ENCODE results near the gene SYT1. TPM values are rescaled to one million over a fixed set of nuclear protein-coding genes. Genes with fewer than 3 reads are reported as not detected.

The SYT1 gene
- total and polyA plus RNA-seq, 2 experiments from 2014 or later, result 48.7 to 51.7 TPM

GRCh38 chr12:79378496-79378895, 513.9 kb downstream of the SYT1 start:
- Histone ChIP-seq H3K27ac (ENCODE audit: low read depth) (peak overlapping the region; percentile 3; the same call in 1 of the 2 replicates), H3F3A (replicated peaks; ENCODE audit: low read depth) (no peaks in the 10 kb centered on the region), H3K4me3 (no peak overlapping the region), H3K79me2 (replicated peaks; ENCODE audit: insufficient read depth) (no peaks in the 10 kb centered on the region), H3K4me1 (ENCODE audit: insufficient read depth) (peaks cover 73% of the 10 kb centered on the region), H3K27me3 (ENCODE audit: insufficient read depth) (no peaks in the 10 kb centered on the region), H2AFZ (no peak overlapping the region), H3K9me2 (ENCODE audit: insufficient read depth) (no peaks in the 10 kb centered on the region), H4K20me1 (replicated peaks; ENCODE audit: insufficient read depth) (no peaks in the 10 kb centered on the region), H3K4me2 (no peak overlapping the region), H3K36me3 (ENCODE audit: insufficient read depth) (no peaks in the 10 kb centered on the region)
- Mint-ChIP-seq H3K27ac (peak overlapping the region; percentile 76; the same call in 1 of the 2 replicates), H3K4me3 (no peak overlapping the region), H3K9me3 (no peaks in the 10 kb centered on the region), H3K4me1 (peaks cover 62% of the 10 kb centered on the region), H3K27me3 (ENCODE audit: insufficient read depth, low read depth, poor library complexity) (peaks cover 2% of the 10 kb centered on the region), H3K36me3 (ENCODE audit: low read depth) (no peaks in the 10 kb centered on the region)
- DNase-seq (ENCODE audit: low spot score), result no peak
- TF ChIP-seq REST (IDR thresholded peaks at IDR 0.05; ENCODE audit: unreplicated experiment) (no peak), JUNB (IDR thresholded peaks at IDR 0.05; ENCODE audit: unreplicated experiment) (no peak)
- no peak for ATAC-seq

- DNase-seq (ENCODE audit: low spot score), result no peak
- H4K20me1 ChIP-seq (replicated peaks; ENCODE audit: insufficient read depth), result no peaks in the 10 kb centered on the region
- H3K27ac Mint-ChIP-seq, result peak overlapping the region; percentile 50; the same call in 1 of the 2 replicates
- peaks cover 62% of the 10 kb centered on the region for H3K4me1 ChIP-seq (ENCODE audit: insufficient read depth)
- no peaks in the 10 kb centered on the region for H3K79me2 ChIP-seq (replicated peaks; ENCODE audit: insufficient read depth)
- no peak overlapping the region for H2AFZ ChIP-seq
- H3K4me3 ChIP-seq, result no peak overlapping the region
- ATAC-seq, result no peak
- H3K36me3 ChIP-seq (ENCODE audit: insufficient read depth), result no peaks in the 10 kb centered on the region
- H3K27ac ChIP-seq (ENCODE audit: low read depth), result no peak overlapping the region
- no peaks in the 10 kb centered on the region for H3F3A ChIP-seq (replicated peaks; ENCODE audit: low read depth)
- H3K9me2 ChIP-seq (ENCODE audit: insufficient read depth), result no peaks in the 10 kb centered on the region
- peak overlapping the region; percentile 62 for H3K4me2 ChIP-seq
- H3K4me1 Mint-ChIP-seq, result peaks cover 60% of the 10 kb centered on the region
- H3K27me3 Mint-ChIP-seq (ENCODE audit: insufficient read depth, low read depth, poor library complexity), result peaks cover 2% of the 10 kb centered on the region
- no peaks in the 10 kb centered on the region for H3K9me3 Mint-ChIP-seq
- no peaks in the 10 kb centered on the region for H3K36me3 Mint-ChIP-seq (ENCODE audit: low read depth)
- 0 out of 3 replicates have a peak overlapping the region, but pooled peaks have one; percentile 53 for H3K4me3 Mint-ChIP-seq
- H3K27me3 ChIP-seq (ENCODE audit: insufficient read depth), result no peaks in the 10 kb centered on the region
- TF ChIP-seq POLR2AphosphoS5 (IDR thresholded peaks at IDR 0.05; ENCODE audit: low read depth) (no peak), EZH2 (IDR thresholded peaks at IDR 0.05; ENCODE audit: low read depth, unreplicated experiment) (no peak), JUNB (IDR thresholded peaks at IDR 0.05; ENCODE audit: unreplicated experiment) (no peak), EZH2phosphoT487 (IDR thresholded peaks at IDR 0.05; ENCODE audit: unreplicated experiment) (no peak), ETS1 (IDR thresholded peaks at IDR 0.05) (no peak), CREB1 (CRISPR knock-in tag; IDR thresholded peaks at IDR 0.05; ENCODE audit: low read depth) (no peak), ZNF331 (CRISPR knock-in tag; IDR thresholded peaks at IDR 0.05; ENCODE audit: low read depth) (no peak), REST (IDR thresholded peaks at IDR 0.05; ENCODE audit: unreplicated experiment) (no peak), CTCF (conservative IDR thresholded peaks at IDR 0.05; ENCODE audit: low read depth in 2 of 2) (no peak)
These were observed 515.8 kb downstream of the SYT1 start for GRCh38 chr12:79380402-79380801.
